CD14-positive monocyte (primary cell): ENCODE measurements around the gene FUS. TPM values are rescaled to one million over a fixed set of nuclear protein-coding genes. Genes with fewer than 3 reads are reported as not detected.

Experiments
- DNase-seq, 3 donors: peaks; one replicate each; pipeline ENCODE4 v3.0.0-alpha.2; 2011 to 2022
- H2AFZ ChIP-seq: 2 replicates; pipeline ENCODE4 v1.6.0; 2012; ENCODE audit warnings: mild to moderate bottlenecking, low read depth, low read length, inconsistent platforms; ENCODE audit not compliant: insufficient read depth, poor library complexity, severe bottlenecking
- H3K27ac ChIP-seq, 2 donors: 1 replicate in 1 of 2; 2 replicates in 1 of 2; pipeline ENCODE4 v1.5.1; 2012 to 2013; ENCODE audit warnings: low read length in 2 of 2, control low read depth in 1 of 2, inconsistent platforms in 1 of 2, low read depth in 1 of 2, mild to moderate bottlenecking in 1 of 2
- H3K27me3 ChIP-seq, 2 donors: one replicate each; pipeline versions ENCODE4 v1.6.0 to v1.6.1; 2011 to 2013; ENCODE audit warnings: low read length in 2 of 2; ENCODE audit not compliant: control insufficient read depth in 2 of 2, insufficient read depth in 2 of 2
- H3K36me3 ChIP-seq, 2 donors: replicated peaks in 1 of 2; 1 replicate in 1 of 2; 2 replicates in 1 of 2; pipeline versions ENCODE4 v1.5.1 to v1.6.1; 2012 to 2013; ENCODE audit warnings: low read length in 2 of 2, control low read depth in 1 of 2, inconsistent platforms in 1 of 2, mild to moderate bottlenecking in 1 of 2; ENCODE audit not compliant: insufficient read depth in 2 of 2, control insufficient read depth in 1 of 2
- H3K4me1 ChIP-seq, 2 donors: 1 replicate in 1 of 2; 2 replicates in 1 of 2; pipeline versions ENCODE4 v1.5.1 to v1.6.1; 2012 to 2013; ENCODE audit warnings: low read length in 2 of 2, control low read depth in 1 of 2, inconsistent platforms in 1 of 2, mild to moderate bottlenecking in 1 of 2, moderate library complexity in 1 of 2; ENCODE audit not compliant: insufficient read depth in 2 of 2, control insufficient read depth in 1 of 2
- H3K4me2 ChIP-seq: replicated peaks from 2 replicates; pipeline ENCODE3; 2012; ENCODE audit warnings: low read length, moderate library complexity, mild to moderate bottlenecking; ENCODE audit not compliant: poor library complexity, severe bottlenecking; ENCODE audit errors: extremely low read depth
- H3K4me3 ChIP-seq, 3 experiments: fragments of 200-600 bp in 1 of 3; sonication (generic) in 1 of 3; replicated peaks in 1 of 3; 1 replicate in 2 of 3; 2 replicates in 1 of 3; pipeline ENCODE4 v1.5.1; 2011 to 2013; ENCODE audit warnings: low read length in 3 of 3, mild to moderate bottlenecking in 3 of 3, control low read depth in 2 of 3, low read depth in 2 of 3, inconsistent platforms in 1 of 3, moderate library complexity in 1 of 3
- H3K79me2 ChIP-seq: 2 replicates; pipeline ENCODE4 v1.6.0; 2012; ENCODE audit warnings: mild to moderate bottlenecking, control low read depth, inconsistent platforms, low read length, moderate library complexity; ENCODE audit not compliant: insufficient read depth
- H3K9ac ChIP-seq: 2 replicates; pipeline ENCODE4 v1.6.0; 2017; ENCODE audit warnings: low read length, mild to moderate bottlenecking; ENCODE audit not compliant: insufficient read depth, poor library complexity, severe bottlenecking
- H3K9me3 ChIP-seq, 2 donors: replicated peaks in 1 of 2; 1 replicate in 1 of 2; 2 replicates in 1 of 2; pipeline versions ENCODE4 v1.5.1 to v1.6.1; 2012 to 2013; ENCODE audit warnings: low read length in 2 of 2, control low read depth in 1 of 2; ENCODE audit not compliant: control insufficient read depth in 1 of 2, insufficient read depth in 1 of 2
- H4K20me1 ChIP-seq: 2 replicates; pipeline ENCODE4 v1.6.0; 2012; ENCODE audit warnings: mild to moderate bottlenecking, low read length, control low read depth, moderate library complexity; ENCODE audit not compliant: insufficient read depth
- H3K27ac Mint-ChIP-seq, 7 donors: one replicate each; pipeline ENCODE4 v1.8.0; 2020; ENCODE audit warnings: mild to moderate bottlenecking in 7 of 7, mixed read lengths in 7 of 7, moderate library complexity in 6 of 7, inconsistent platforms in 2 of 7
- H3K27me3 Mint-ChIP-seq, 3 donors: one replicate each; pipeline ENCODE4 v1.8.0; 2021 to 2022; ENCODE audit warnings: low read depth in 3 of 3, mild to moderate bottlenecking in 3 of 3, mixed read lengths in 3 of 3, moderate library complexity in 3 of 3, inconsistent platforms in 1 of 3
- H3K36me3 Mint-ChIP-seq, 2 donors: one replicate each; pipeline ENCODE4 v1.8.0; 2020; ENCODE audit warnings: mixed read lengths in 2 of 2, inconsistent platforms in 1 of 2, mild to moderate bottlenecking in 1 of 2
- H3K4me1 Mint-ChIP-seq: one replicate; pipeline ENCODE4 v1.8.0; 2020; ENCODE audit warnings: mild to moderate bottlenecking, mixed read lengths
- H3K4me3 Mint-ChIP-seq, 2 donors: one replicate each; pipeline ENCODE4 v1.8.0; 2020; ENCODE audit warnings: mild to moderate bottlenecking in 2 of 2, mixed read lengths in 2 of 2, moderate library complexity in 1 of 2
- H3K9me3 Mint-ChIP-seq, 7 donors: one replicate each; pipeline ENCODE4 v1.8.0; 2020 to 2022; ENCODE audit warnings: mixed read lengths in 7 of 7, mild to moderate bottlenecking in 6 of 7, moderate library complexity in 6 of 7, inconsistent platforms in 2 of 7
- CTCF ChIP-seq: fragments of 200-600 bp; IDR thresholded peaks from one replicate; pipeline ENCODE4 v1.8.0; 2022; ENCODE audit warnings: antibody characterized with exemption, mild to moderate bottlenecking
- WGBS: methylation state at CpG from one replicate; pipeline ENCODE4 v1.1.5; 2013; ENCODE audit warnings: missing lambda C conversion rate; ENCODE audit not compliant: insufficient coverage; 5-methylcytosine and 5-hydroxymethylcytosine counted together
- intact Hi-C, 2 donors: fragments of 100-400 bp; cut with micrococcal nuclease; formaldehyde crosslinking; loops; one replicate each; pipeline versions ENCODE4 v1.15.0 to v1.15.1; 2023
- polyA plus RNA-seq, 3 donors: library from polyadenylated mRNA; depleted of rRNA in 1 of 3; unstranded in 2 of 3; stranded (reverse) in 1 of 3; fragments of 300-500 nt in 2 of 3; fragments of >200 nt in 1 of 3; fragmentation: Illumina TruSeq in 2 of 3; gene quantifications; 1 replicate in 2 of 3; 2 replicates in 1 of 3; pipeline ENCODE4 v1.2.3, GENCODE V29; 2012 to 2021

FUS gene
- polyA plus RNA-seq, 3 donors = 54.9 to 246 (median 78.5) TPM

- TF ChIP-seq CTCF = no peak
- H4K20me1 ChIP-seq = no peaks in the 10 kb centered on the region
- peaks cover 0 to 2% of the 10 kb centered on the region in 2 donors for H3K36me3 Mint-ChIP-seq
- peaks cover 0 to 12% (median 6%) of the 10 kb centered on the region in 3 donors for H3K27me3 Mint-ChIP-seq
- H3K9me3 Mint-ChIP-seq = peaks cover 0 to 4% (median 0%) of the 10 kb centered on the region in 7 donors
- no peaks in the 10 kb centered on the region for H3K9me3 ChIP-seq
- no peak for DNase-seq
- H3K27ac ChIP-seq = no peak overlapping the region
- intact Hi-C loops = no loop called here
- no peak overlapping the region for H3K27ac Mint-ChIP-seq
- H3K4me2 ChIP-seq = no peak overlapping the region
- H3K9ac ChIP-seq = no peak overlapping the region
- 100% methylated on average over 1 of the region's 4 CpGs for WGBS
- no peak overlapping the region for H3K4me3 ChIP-seq
- no peaks in the 10 kb centered on the region for H3K36me3 ChIP-seq
- H3K4me1 ChIP-seq = no peaks in the 10 kb centered on the region
- no peak overlapping the region for H3K4me3 Mint-ChIP-seq
- H2AFZ ChIP-seq = no peak overlapping the region
- H3K79me2 ChIP-seq = no peaks in the 10 kb centered on the region
- H3K27me3 ChIP-seq = peaks cover 0 to 2% of the 10 kb centered on the region in 2 donors
- peaks cover 8% of the 10 kb centered on the region for H3K4me1 Mint-ChIP-seq
Measured at GRCh38 chr16:31228206-31228605, 48.3 kb downstream of the FUS start.

GRCh38 chr16:31229501-31229900 is 49.6 kb downstream of the FUS start:
- DNase-seq = no peak
- Histone ChIP-seq H3K27me3 (peaks cover 0 to 2% of the 10 kb centered on the region in 2 donors), H4K20me1 (no peaks in the 10 kb centered on the region), H3K79me2 (no peaks in the 10 kb centered on the region), H2AFZ (no peak overlapping the region), H3K9ac (no peak overlapping the region), H3K27ac (no peak overlapping the region), H3K4me2 (no peak overlapping the region), H3K9me3 (peaks cover 0 to 2% of the 10 kb centered on the region in 2 donors), H3K4me3 (no peak overlapping the region), H3K4me1 (no peaks in the 10 kb centered on the region), H3K36me3 (no peaks in the 10 kb centered on the region)
- intact Hi-C loops = no loop called here
- H3K9me3 Mint-ChIP-seq = peaks cover 0 to 10% (median 4%) of the 10 kb centered on the region in 7 donors
- H3K4me1 Mint-ChIP-seq = peaks cover 8% of the 10 kb centered on the region
- peaks cover 0 to 2% of the 10 kb centered on the region in 2 donors for H3K36me3 Mint-ChIP-seq
- peaks cover 0 to 11% (median 6%) of the 10 kb centered on the region in 3 donors for H3K27me3 Mint-ChIP-seq
- no peak for TF ChIP-seq CTCF
- H3K27ac Mint-ChIP-seq = peak overlapping the region in 1 of 7 donors; percentile 64
- WGBS = 38% methylated on average over 9 of the region's 10 CpGs
- H3K4me3 Mint-ChIP-seq = no peak overlapping the region
